IMR-90 (cell line): ENCODE measurements around the gene ATP9B. TPM values are rescaled to one million over a fixed set of nuclear protein-coding genes. Genes with fewer than 3 reads are reported as not detected.

Source experiments
- ATAC-seq: fragments of 200-7000 bp; cut with Tn5 transposase; 2 replicates; pipeline ENCODE4 v1.9.1; 2020; ENCODE audit warnings: low read depth, mild to moderate bottlenecking, moderate library complexity
- BruUV-seq: library from RNA; stranded (reverse); fragments of 400-500 nt; replicated peaks from 2 replicates; lab custom pipeline; 2021; lab: Mats Ljungman, UMichigan
- CTCF ChIA-PET: fragments of 300-600 bp; formaldehyde crosslinking; extraction: SDS; loops from one replicate; lab custom pipeline; 2021; ENCODE audit warnings: antibody characterized with exemption; lab: Yijun Ruan, JAX
- POLR2A ChIA-PET: fragments of 300-600 bp; sonication (Branson Sonifier 250); formaldehyde crosslinking; loops from one replicate; lab custom pipeline; 2022; ENCODE audit warnings: antibody characterized with exemption; ENCODE audit not compliant: unreplicated experiment; lab: Charles Lee
- DNase-seq: peaks from one replicate; pipeline ENCODE4 v3.0.0; 2013
- H2AFZ ChIP-seq: replicated peaks from 2 replicates; pipeline ENCODE3; 2013; ENCODE audit warnings: low read length, mild to moderate bottlenecking; ENCODE audit not compliant: poor library complexity
- H2AK5ac ChIP-seq: 2 replicates; pipeline ENCODE4 v1.6.1; 2013; ENCODE audit warnings: low read depth, low read length, inconsistent platforms
- H2AK9ac ChIP-seq: replicated peaks from 2 replicates; pipeline ENCODE3; 2013; ENCODE audit warnings: mild to moderate bottlenecking, low read depth, low read length, moderate library complexity; ENCODE audit not compliant: poor library complexity
- H2BK120ac ChIP-seq: 2 replicates; pipeline ENCODE4 v1.6.1; 2013; ENCODE audit warnings: low read depth, low read length, inconsistent platforms
- H2BK15ac ChIP-seq: 3 replicates; pipeline ENCODE4 v1.6.1; 2013; ENCODE audit warnings: low read depth, low read length, inconsistent platforms
- H2BK20ac ChIP-seq: 2 replicates; pipeline ENCODE4 v1.6.1; 2013; ENCODE audit warnings: low read depth, mild to moderate bottlenecking, inconsistent platforms, low read length, moderate library complexity
- H2BK5ac ChIP-seq: 2 replicates; pipeline ENCODE4 v1.6.1; 2013; ENCODE audit warnings: mild to moderate bottlenecking, low read depth, low read length, inconsistent platforms; ENCODE audit not compliant: poor library complexity, severe bottlenecking
- H3K14ac ChIP-seq: replicated peaks from 2 replicates; pipeline ENCODE4 v1.6.1; 2013; ENCODE audit warnings: low read depth, low read length, inconsistent platforms
- H3K18ac ChIP-seq: 2 replicates; pipeline ENCODE4 v1.6.1; 2013; ENCODE audit warnings: low read depth, low read length, control low read depth
- H3K23ac ChIP-seq: 2 replicates; pipeline ENCODE4 v1.6.1; 2013; ENCODE audit warnings: low read depth, low read length, inconsistent platforms
- H3K27ac ChIP-seq: 2 replicates; pipeline ENCODE4 v1.5.1; 2013; ENCODE audit warnings: mild to moderate bottlenecking, control low read depth, low read length; ENCODE audit not compliant: insufficient read depth
- H3K27me3 ChIP-seq: 2 replicates; pipeline ENCODE4 v1.6.1; 2013; ENCODE audit warnings: low read length; ENCODE audit not compliant: control insufficient read depth, insufficient read depth
- H3K36me3 ChIP-seq: 2 replicates; pipeline ENCODE4 v1.6.1; 2013; ENCODE audit warnings: low read length, mixed read lengths; ENCODE audit not compliant: control insufficient read depth, insufficient read depth
- H3K4ac ChIP-seq: 2 replicates; pipeline ENCODE4 v1.6.1; 2013; ENCODE audit warnings: low read depth, low read length, inconsistent platforms
- H3K4me1 ChIP-seq: 2 replicates; pipeline ENCODE4 v1.6.1; 2013; ENCODE audit warnings: low read length, mixed read lengths; ENCODE audit not compliant: control insufficient read depth, insufficient read depth
- H3K4me2 ChIP-seq: 2 replicates; pipeline ENCODE4 v1.6.1; 2013; ENCODE audit warnings: low read depth, mild to moderate bottlenecking, control low read depth, low read length, moderate library complexity
- H3K4me3 ChIP-seq: 2 replicates; pipeline ENCODE4 v1.5.1; 2013; ENCODE audit warnings: low read depth, mild to moderate bottlenecking, control low read depth, low read length, moderate library complexity; ENCODE audit not compliant: insufficient read depth
- H3K56ac ChIP-seq: 2 replicates; pipeline ENCODE4 v1.6.1; 2013; ENCODE audit warnings: low read length, inconsistent platforms; ENCODE audit not compliant: insufficient read depth; ENCODE audit errors: extremely low read depth
- H3K79me1 ChIP-seq, 2 experiments: 2 replicates each; pipeline ENCODE4 v1.6.1; 2013; ENCODE audit warnings: low read length in 2 of 2, inconsistent platforms in 1 of 2, low read depth in 1 of 2
- H3K9ac ChIP-seq: 2 replicates; pipeline ENCODE4 v1.6.1; 2013; ENCODE audit warnings: low read depth, low read length, control low read depth
- H3K9me1 ChIP-seq: 2 replicates; pipeline ENCODE4 v1.6.1; 2013; ENCODE audit warnings: low read length, inconsistent platforms; ENCODE audit not compliant: insufficient read depth
- H3K9me3 ChIP-seq: 2 replicates; pipeline ENCODE4 v1.6.1; 2013; ENCODE audit warnings: low read length; ENCODE audit not compliant: control insufficient read depth, insufficient read depth
- H4K20me1 ChIP-seq: 2 replicates; pipeline ENCODE4 v1.6.1; 2013; ENCODE audit warnings: low read length, inconsistent platforms; ENCODE audit not compliant: insufficient read depth
- H4K5ac ChIP-seq: 2 replicates; pipeline ENCODE4 v1.6.1; 2013; ENCODE audit warnings: mild to moderate bottlenecking, low read depth, low read length, control low read depth
- H4K8ac ChIP-seq, 2 experiments: 2 replicates each; pipeline ENCODE4 v1.6.1; 2013; ENCODE audit warnings: low read depth in 2 of 2, low read length in 2 of 2, control low read depth in 1 of 2, inconsistent platforms in 1 of 2
- H4K91ac ChIP-seq: 2 replicates; pipeline ENCODE4 v1.6.1; 2013; ENCODE audit warnings: low read depth, low read length, inconsistent platforms; ENCODE audit not compliant: insufficient read depth
- BHLHE40 ChIP-seq: fragments of 150-350 bp; IDR thresholded peaks from 2 replicates; pipeline ENCODE4 v1.6.1; 2016; ENCODE audit warnings: mild to moderate bottlenecking, low read depth, low read length
- CEBPB ChIP-seq: IDR thresholded peaks from 2 replicates; pipeline ENCODE4 v1.6.1; 2012; ENCODE audit warnings: low read depth, low read length, improper control_type of control experiment
- CHD1 ChIP-seq: IDR thresholded peaks from 2 replicates; pipeline ENCODE4 v1.6.1; 2012; ENCODE audit warnings: low read depth, low read length, improper control_type of control experiment
- FOS ChIP-seq: fragments of 150-350 bp; IDR thresholded peaks from 2 replicates; pipeline ENCODE4 v1.6.1; 2016; ENCODE audit warnings: low read depth, low read length
- MAFK ChIP-seq: IDR thresholded peaks from 2 replicates; pipeline ENCODE4 v1.6.1; 2012; ENCODE audit warnings: low read depth, low read length, improper control_type of control experiment
- MAZ ChIP-seq: IDR thresholded peaks from 2 replicates; pipeline ENCODE4 v1.6.1; 2012; ENCODE audit warnings: low read depth, mild to moderate bottlenecking, low read length, improper control_type of control experiment, moderate library complexity, borderline replicate concordance
- MXI1 ChIP-seq: IDR thresholded peaks from 2 replicates; pipeline ENCODE4 v1.6.1; 2012; ENCODE audit warnings: low read depth, mild to moderate bottlenecking, low read length, moderate library complexity, borderline replicate concordance
- NFE2L2 ChIP-seq: fragments of 150-350 bp; IDR thresholded peaks from 2 replicates; pipeline ENCODE4 v1.6.1; 2016; ENCODE audit warnings: low read depth, mild to moderate bottlenecking, low read length
- POLR2A ChIP-seq: IDR thresholded peaks from 2 replicates; pipeline ENCODE4 v1.6.1; 2012; ENCODE audit warnings: mild to moderate bottlenecking, low read depth, low read length
- RAD21 ChIP-seq: IDR thresholded peaks from 2 replicates; pipeline ENCODE4 v1.6.1; 2012; ENCODE audit warnings: low read length, improper control_type of control experiment
- RCOR1 ChIP-seq: IDR thresholded peaks from 2 replicates; pipeline ENCODE4 v1.6.1; 2012; ENCODE audit warnings: mild to moderate bottlenecking, low read length, improper control_type of control experiment; ENCODE audit not compliant: insufficient replicate concordance
- RFX5 ChIP-seq: IDR thresholded peaks from 2 replicates; pipeline ENCODE4 v1.8.0; 2012; ENCODE audit warnings: low read depth, mild to moderate bottlenecking, low read length, moderate library complexity
- SMC3 ChIP-seq: fragments of 150-350 bp; IDR thresholded peaks from 2 replicates; pipeline ENCODE4 v1.6.1; 2016; ENCODE audit warnings: low read depth, mild to moderate bottlenecking, antibody characterized with exemption, low read length, moderate library complexity
- USF2 ChIP-seq: fragments of 150-350 bp; IDR thresholded peaks from 2 replicates; pipeline ENCODE4 v1.6.1; 2017; ENCODE audit warnings: mild to moderate bottlenecking, antibody characterized with exemption, low read length, low read depth
- whole genome bisulfite sequencing, 2 experiments: methylation state at CpG; one replicate each; pipeline versions ENCODE4 v1.1.5 to v1.1.7; 2013; ENCODE audit warnings: missing lambda C conversion rate in 2 of 2; ENCODE audit not compliant: insufficient read length in 1 of 2; ENCODE audit errors: extremely low coverage in 2 of 2; 5-methylcytosine and 5-hydroxymethylcytosine counted together
- dilution Hi-C: fragments of 300-500 bp; cut with HindIII; formaldehyde crosslinking; loops from one replicate; pipeline ENCODE4 v1.14.3; 2018; ENCODE audit warnings: low sequenced_read_pairs; ENCODE audit not compliant: unreplicated experiment
- in situ Hi-C: fragments of 300-500 bp; cut with MboI; formaldehyde crosslinking; loops from 3 replicates; pipeline ENCODE4 v1.14.3; 2019; ENCODE audit warnings: low sequenced_read_pairs, inconsistent platforms, mixed read lengths
- intact Hi-C: fragments of 100-400 bp; cut with micrococcal nuclease; formaldehyde crosslinking; loops from 2 replicates; pipeline ENCODE4 v1.10.0; 2022
- polyA plus RNA-seq, 3 experiments: library from polyadenylated mRNA; depleted of rRNA; stranded (reverse); fragments of >200 nt; gene quantifications; 2 replicates each; pipeline ENCODE4 v1.2.3, GENCODE V29; 2012; ENCODE audit warnings: low replicate concordance in 1 of 3
- total RNA-seq: library from RNA; depleted of rRNA; stranded (reverse); fragments of >200 nt; gene quantifications from 2 replicates; pipeline ENCODE4 v1.2.3, GENCODE V29; 2012
- TF ChIP-seq, protein P1 (sequence below): fragments of 150-350 bp; IDR thresholded peaks from 2 replicates; pipeline ENCODE4 v1.6.1; 2016; ENCODE audit warnings: low read depth, mild to moderate bottlenecking, low read length, moderate library complexity, borderline replicate concordance
- TF ChIP-seq, protein P2 (sequence below): conservative IDR thresholded peaks from 2 replicates; pipeline ENCODE4 v1.5.1; 2012; ENCODE audit warnings: mild to moderate bottlenecking, low read depth, low read length, improper control_type of control experiment

The ATP9B gene
- total and polyA plus RNA-seq, 2 of the 4 experiments (the other 2 are of a cell fraction) = 11.0 to 11.5 TPM

DNA sequence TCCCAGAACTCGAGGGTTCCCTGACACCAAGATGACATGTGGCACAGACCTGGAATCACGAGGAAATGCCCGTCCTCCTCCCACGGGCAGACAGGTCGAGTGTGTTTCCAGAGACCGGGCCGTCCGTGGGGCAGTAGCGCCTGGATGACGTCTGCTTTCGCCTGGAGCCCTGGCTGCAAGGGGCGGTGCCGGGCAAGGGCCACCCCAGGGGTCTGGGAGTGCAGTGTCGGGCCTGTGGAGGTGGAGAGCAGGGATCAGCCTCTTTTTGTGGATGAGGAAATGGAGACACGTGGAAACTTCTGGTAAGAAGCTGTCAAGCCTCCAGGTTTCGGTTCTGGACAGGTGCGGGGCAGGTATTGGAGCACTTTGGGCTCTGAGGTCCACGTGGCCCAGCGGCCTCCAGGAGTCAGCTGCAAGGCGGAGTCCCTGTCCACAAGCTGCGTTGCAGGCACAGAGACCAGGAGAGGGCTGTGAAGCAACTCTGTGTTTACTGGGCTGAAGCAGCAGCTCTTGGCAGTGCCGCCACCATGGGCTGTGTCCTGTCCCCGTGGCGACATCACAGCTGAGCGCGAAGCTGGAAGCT, 352.2 kb downstream of the ATP9B start:
- dilution Hi-C loops (no loop called here), in situ Hi-C loops (no loop called here), intact Hi-C loops (no loop called here)
- H3K27me3 ChIP-seq = no peaks in the 10 kb centered on the region
- H2AK9ac ChIP-seq = peak overlapping the region; percentile 28
- no peak overlapping the region for H3K56ac ChIP-seq
- H3K23ac ChIP-seq = no peak overlapping the region
- H3K79me1 ChIP-seq = no peaks in the 10 kb centered on the region
- H2BK15ac ChIP-seq = no peak overlapping the region
- ChIA-PET POLR2A (no interaction called here), CTCF (no interaction called here)
- no peaks in the 10 kb centered on the region for H3K9me3 ChIP-seq
- no peak overlapping the region for H4K8ac ChIP-seq
- H3K36me3 ChIP-seq = peaks cover 4% of the 10 kb centered on the region; the same call in 1 of the 2 replicates
- peak overlapping the region; percentile 51 for H2AFZ ChIP-seq
- H3K4ac ChIP-seq = no peak overlapping the region
- no peak overlapping the region for H3K14ac ChIP-seq
- H3K9ac ChIP-seq = no peak overlapping the region
- H3K18ac ChIP-seq = no peak overlapping the region
- no peaks in the 10 kb centered on the region for H4K20me1 ChIP-seq
- no peak overlapping the region for H4K91ac ChIP-seq
- H4K5ac ChIP-seq = no peak overlapping the region
- ATAC-seq (no peak), DNase-seq (no peak)
- 92% methylated on average over 11 of the region's 26 CpGs; no CpG with 5 or more reads in 1 of the 2 experiments for WGBS, 2 experiments
- H3K9me1 ChIP-seq = no peaks in the 10 kb centered on the region
- no peak overlapping the region for H3K27ac ChIP-seq
- H2BK5ac ChIP-seq = no peak overlapping the region
- no peak overlapping the region for H2BK120ac ChIP-seq
- no peaks in the 10 kb centered on the region; the same call in 1 of the 2 replicates for H3K4me1 ChIP-seq
- no peak overlapping the region for H2AK5ac ChIP-seq
- H2BK20ac ChIP-seq = no peak overlapping the region
- no TSS peak for BruUV-seq
- no peak overlapping the region for H3K4me3 ChIP-seq
- no peak overlapping the region for H3K4me2 ChIP-seq
- TF ChIP-seq CHD1 (no peak), POLR2A (no peak), CEBPB (no peak), NFE2L2 (no peak), MXI1 (no peak), FOS (no peak), RCOR1 (no peak), MAZ (no peak), RFX5 (no peak), BHLHE40 (no peak), SMC3 (no peak), MAFK (no peak), RAD21 (no peak), USF2 (no peak)
- TF ChIP-seq, protein P1, sequence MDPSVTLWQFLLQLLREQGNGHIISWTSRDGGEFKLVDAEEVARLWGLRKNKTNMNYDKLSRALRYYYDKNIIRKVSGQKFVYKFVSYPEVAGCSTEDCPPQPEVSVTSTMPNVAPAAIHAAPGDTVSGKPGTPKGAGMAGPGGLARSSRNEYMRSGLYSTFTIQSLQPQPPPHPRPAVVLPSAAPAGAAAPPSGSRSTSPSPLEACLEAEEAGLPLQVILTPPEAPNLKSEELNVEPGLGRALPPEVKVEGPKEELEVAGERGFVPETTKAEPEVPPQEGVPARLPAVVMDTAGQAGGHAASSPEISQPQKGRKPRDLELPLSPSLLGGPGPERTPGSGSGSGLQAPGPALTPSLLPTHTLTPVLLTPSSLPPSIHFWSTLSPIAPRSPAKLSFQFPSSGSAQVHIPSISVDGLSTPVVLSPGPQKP = no peak
- TF ChIP-seq, protein P2, sequence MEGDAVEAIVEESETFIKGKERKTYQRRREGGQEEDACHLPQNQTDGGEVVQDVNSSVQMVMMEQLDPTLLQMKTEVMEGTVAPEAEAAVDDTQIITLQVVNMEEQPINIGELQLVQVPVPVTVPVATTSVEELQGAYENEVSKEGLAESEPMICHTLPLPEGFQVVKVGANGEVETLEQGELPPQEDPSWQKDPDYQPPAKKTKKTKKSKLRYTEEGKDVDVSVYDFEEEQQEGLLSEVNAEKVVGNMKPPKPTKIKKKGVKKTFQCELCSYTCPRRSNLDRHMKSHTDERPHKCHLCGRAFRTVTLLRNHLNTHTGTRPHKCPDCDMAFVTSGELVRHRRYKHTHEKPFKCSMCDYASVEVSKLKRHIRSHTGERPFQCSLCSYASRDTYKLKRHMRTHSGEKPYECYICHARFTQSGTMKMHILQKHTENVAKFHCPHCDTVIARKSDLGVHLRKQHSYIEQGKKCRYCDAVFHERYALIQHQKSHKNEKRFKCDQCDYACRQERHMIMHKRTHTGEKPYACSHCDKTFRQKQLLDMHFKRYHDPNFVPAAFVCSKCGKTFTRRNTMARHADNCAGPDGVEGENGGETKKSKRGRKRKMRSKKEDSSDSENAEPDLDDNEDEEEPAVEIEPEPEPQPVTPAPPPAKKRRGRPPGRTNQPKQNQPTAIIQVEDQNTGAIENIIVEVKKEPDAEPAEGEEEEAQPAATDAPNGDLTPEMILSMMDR = no peak
